Measurements from ENCODE around the gene SLC25A25. TPM values are rescaled to one million over a fixed set of nuclear protein-coding genes. Genes with fewer than 3 reads are reported as not detected.

The SLC25A25 gene
- total RNA-seq, 1 experiment from 2014 or later, result 10.7 TPM

- TF ChIP-seq, protein P1, sequence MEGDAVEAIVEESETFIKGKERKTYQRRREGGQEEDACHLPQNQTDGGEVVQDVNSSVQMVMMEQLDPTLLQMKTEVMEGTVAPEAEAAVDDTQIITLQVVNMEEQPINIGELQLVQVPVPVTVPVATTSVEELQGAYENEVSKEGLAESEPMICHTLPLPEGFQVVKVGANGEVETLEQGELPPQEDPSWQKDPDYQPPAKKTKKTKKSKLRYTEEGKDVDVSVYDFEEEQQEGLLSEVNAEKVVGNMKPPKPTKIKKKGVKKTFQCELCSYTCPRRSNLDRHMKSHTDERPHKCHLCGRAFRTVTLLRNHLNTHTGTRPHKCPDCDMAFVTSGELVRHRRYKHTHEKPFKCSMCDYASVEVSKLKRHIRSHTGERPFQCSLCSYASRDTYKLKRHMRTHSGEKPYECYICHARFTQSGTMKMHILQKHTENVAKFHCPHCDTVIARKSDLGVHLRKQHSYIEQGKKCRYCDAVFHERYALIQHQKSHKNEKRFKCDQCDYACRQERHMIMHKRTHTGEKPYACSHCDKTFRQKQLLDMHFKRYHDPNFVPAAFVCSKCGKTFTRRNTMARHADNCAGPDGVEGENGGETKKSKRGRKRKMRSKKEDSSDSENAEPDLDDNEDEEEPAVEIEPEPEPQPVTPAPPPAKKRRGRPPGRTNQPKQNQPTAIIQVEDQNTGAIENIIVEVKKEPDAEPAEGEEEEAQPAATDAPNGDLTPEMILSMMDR (IDR thresholded peaks at IDR 0.05), result no peak
- TF ChIP-seq POLR2AphosphoS5 (IDR thresholded peaks at IDR 0.05; ENCODE audit: low read depth, low read length), result no peak
- BruUV-seq (replicated peaks), result no TSS peak
- no peak for ATAC-seq
- CTCF ChIA-PET, result interaction anchor here (0.7 kb wide), 1 partner anchor 83 kb away, joined by 6 read pairs; no protein-coding TSS in a partner anchor
- DNase-seq (ENCODE audit: low read depth, low spot score), result no peak
- no peaks in the 10 kb centered on the region for H3K36me3 ChIP-seq (ENCODE audit: control insufficient read depth, insufficient read depth, low read length)
- intact Hi-C loops (cut with micrococcal nuclease; ENCODE audit: unreplicated experiment), result loop anchor here (5.0 kb wide), 1 partner anchor 55 kb away; no protein-coding TSS in a partner anchor
- peak overlapping the region; percentile 85 for H3K27ac ChIP-seq (ENCODE audit: low read length)
- POLR2A ChIA-PET, result interaction anchor here (0.6 to 1.2 kb wide), 2 partner anchors 10 to 42 kb away, joined by 6 to 11 read pairs; no protein-coding TSS in a partner anchor
- no peaks in the 10 kb centered on the region for H3K27me3 ChIP-seq (ENCODE audit: control insufficient read depth, insufficient read depth, low read length)
- H3K4me1 ChIP-seq (ENCODE audit: control insufficient read depth, insufficient read depth, low read length), result peaks cover 40% of the 10 kb centered on the region
- H3K4me3 ChIP-seq (ENCODE audit: low read depth in 2 of 2, low read length in 2 of 2), result no peak overlapping the region
- in situ Hi-C loops (cut with HindIII; ENCODE audit: low pct_unique_long_range_greater_than_20kb, low sequenced_read_pairs), result no loop called here
- no peaks in the 10 kb centered on the region for H3K9me3 ChIP-seq (ENCODE audit: control insufficient read depth, insufficient read depth, low read depth, low read length)
Measured at GRCh38 chr9:128027705-128028104, 40.3 kb upstream of the SLC25A25 start.

GRCh38 chr9:128033609-128034008 lies 34.4 kb upstream of the SLC25A25 start:
- H3K36me3 ChIP-seq (ENCODE audit: control insufficient read depth, insufficient read depth, low read length), result no peaks in the 10 kb centered on the region
- no peaks in the 10 kb centered on the region for H3K9me3 ChIP-seq (ENCODE audit: control insufficient read depth, insufficient read depth, low read depth, low read length)
- no peak for DNase-seq (ENCODE audit: low read depth, low spot score)
- CTCF ChIA-PET, result no interaction called here
- no peaks in the 10 kb centered on the region for H3K27me3 ChIP-seq (ENCODE audit: control insufficient read depth, insufficient read depth, low read length)
- H3K4me3 ChIP-seq (ENCODE audit: low read depth in 2 of 2, low read length in 2 of 2), result no peak overlapping the region
- no peak for TF ChIP-seq TCF7L2 (IDR thresholded peaks at IDR 0.05; ENCODE audit: low read depth, low read length)
- TF ChIP-seq, protein P1 (IDR thresholded peaks at IDR 0.05), result no peak
- no peak for TF ChIP-seq REST (IDR thresholded peaks at IDR 0.05; ENCODE audit: insufficient read depth in 1 of 2, low read depth in 2 of 2, low read length in 1 of 2)
- no peak for TF ChIP-seq SIN3A (IDR thresholded peaks at IDR 0.05; ENCODE audit: borderline replicate concordance, insufficient read depth, low read depth, low read length)
- no peak for TF ChIP-seq POLR2AphosphoS5 (IDR thresholded peaks at IDR 0.05; ENCODE audit: low read depth, low read length)
- no TSS peak for BruUV-seq (replicated peaks)
- ATAC-seq, result no peak
- intact Hi-C loops (cut with micrococcal nuclease; ENCODE audit: unreplicated experiment), result no loop called here
- POLR2A ChIA-PET, result no interaction called here
- peak overlapping the region; percentile 83 for H3K27ac ChIP-seq (ENCODE audit: low read length)
- in situ Hi-C loops (cut with HindIII; ENCODE audit: low pct_unique_long_range_greater_than_20kb, low sequenced_read_pairs), result no loop called here
- H3K4me1 ChIP-seq (ENCODE audit: control insufficient read depth, insufficient read depth, low read length), result peaks cover 8% of the 10 kb centered on the region
